Type B pancreatic cell (in vitro differentiated cells): ENCODE measurements around the gene NYAP1. TPM values are rescaled to one million over a fixed set of nuclear protein-coding genes. Genes with fewer than 3 reads are reported as not detected.
"Not testable (repeated sequence)": the region's sequence is repeated elsewhere in the genome, so short reads cannot be mapped to it uniquely, and the experiment has no call there.

Source experiments
- DNase-seq: peaks from one replicate; pipeline ENCODE4 v3.0.0; 2021; ENCODE audit warnings: mixed read lengths; ENCODE audit not compliant: unreplicated experiment; ENCODE audit errors: extremely low spot score
- H3K27ac Mint-ChIP-seq: 2 replicates; pipeline ENCODE4 v1.8.0; 2021; ENCODE audit warnings: mild to moderate bottlenecking, mixed read lengths
- H3K27me3 Mint-ChIP-seq: 2 replicates; pipeline ENCODE4 v1.8.0; 2021; ENCODE audit warnings: mixed read lengths
- H3K36me3 Mint-ChIP-seq: 2 replicates; pipeline ENCODE4 v1.8.0; 2021; ENCODE audit warnings: mixed read lengths
- H3K4me1 Mint-ChIP-seq: one replicate; pipeline ENCODE4 v1.8.0; 2021; ENCODE audit warnings: mixed read lengths; ENCODE audit not compliant: unreplicated experiment
- H3K4me3 Mint-ChIP-seq: 2 replicates; pipeline ENCODE4 v1.8.0; 2021; ENCODE audit warnings: mild to moderate bottlenecking, mixed read lengths
- H3K9me3 Mint-ChIP-seq: 2 replicates; pipeline ENCODE4 v1.8.0; 2021; ENCODE audit warnings: mixed read lengths
- total RNA-seq: library from RNA; stranded (reverse); gene quantifications from 2 replicates; pipeline ENCODE4 v1.2.1, GENCODE V29; 2021; ENCODE audit warnings: low replicate concordance
- TF ChIP-seq, protein P1 (sequence below): fragments of 200-600 bp; sonication (generic); conservative IDR thresholded peaks from 2 replicates; pipeline ENCODE4 v1.5.0; 2021; ENCODE audit warnings: antibody characterized with exemption, mild to moderate bottlenecking

The NYAP1 gene
- total RNA-seq, 1 donor from 2014 or later, result 6.3 TPM

- peak overlapping the region; percentile 48 for H3K4me3 Mint-ChIP-seq
- no peaks in the 10 kb centered on the region for H3K27me3 Mint-ChIP-seq
- DNase-seq, result no peak
- TF ChIP-seq, protein P1, sequence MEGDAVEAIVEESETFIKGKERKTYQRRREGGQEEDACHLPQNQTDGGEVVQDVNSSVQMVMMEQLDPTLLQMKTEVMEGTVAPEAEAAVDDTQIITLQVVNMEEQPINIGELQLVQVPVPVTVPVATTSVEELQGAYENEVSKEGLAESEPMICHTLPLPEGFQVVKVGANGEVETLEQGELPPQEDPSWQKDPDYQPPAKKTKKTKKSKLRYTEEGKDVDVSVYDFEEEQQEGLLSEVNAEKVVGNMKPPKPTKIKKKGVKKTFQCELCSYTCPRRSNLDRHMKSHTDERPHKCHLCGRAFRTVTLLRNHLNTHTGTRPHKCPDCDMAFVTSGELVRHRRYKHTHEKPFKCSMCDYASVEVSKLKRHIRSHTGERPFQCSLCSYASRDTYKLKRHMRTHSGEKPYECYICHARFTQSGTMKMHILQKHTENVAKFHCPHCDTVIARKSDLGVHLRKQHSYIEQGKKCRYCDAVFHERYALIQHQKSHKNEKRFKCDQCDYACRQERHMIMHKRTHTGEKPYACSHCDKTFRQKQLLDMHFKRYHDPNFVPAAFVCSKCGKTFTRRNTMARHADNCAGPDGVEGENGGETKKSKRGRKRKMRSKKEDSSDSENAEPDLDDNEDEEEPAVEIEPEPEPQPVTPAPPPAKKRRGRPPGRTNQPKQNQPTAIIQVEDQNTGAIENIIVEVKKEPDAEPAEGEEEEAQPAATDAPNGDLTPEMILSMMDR, result no peak
- H3K4me1 Mint-ChIP-seq, result peaks cover 18% of the 10 kb centered on the region
- peaks cover 13% of the 10 kb centered on the region for H3K36me3 Mint-ChIP-seq
- H3K27ac Mint-ChIP-seq, result peak overlapping the region; percentile 61
- H3K9me3 Mint-ChIP-seq, result no peaks in the 10 kb centered on the region
Measured at GRCh38 chr7:100438172-100438571, 45.6 kb upstream of the NYAP1 start.

GRCh38 chr7:100438731-100439130, 45.0 kb upstream of the NYAP1 start:
- H3K27me3 Mint-ChIP-seq, H3K4me3 Mint-ChIP-seq, H3K27ac Mint-ChIP-seq, DNase-seq, H3K36me3 Mint-ChIP-seq, H3K9me3 Mint-ChIP-seq: not testable (repeated sequence)
- peaks cover 18% of the 10 kb centered on the region for H3K4me1 Mint-ChIP-seq

GRCh38 chr7:100439244-100439643, 44.5 kb upstream of the NYAP1 start:
- not testable (repeated sequence) for H3K36me3 Mint-ChIP-seq, H3K27ac Mint-ChIP-seq, DNase-seq, H3K27me3 Mint-ChIP-seq, H3K9me3 Mint-ChIP-seq, H3K4me3 Mint-ChIP-seq
- H3K4me1 Mint-ChIP-seq, result peaks cover 17% of the 10 kb centered on the region

DNA sequence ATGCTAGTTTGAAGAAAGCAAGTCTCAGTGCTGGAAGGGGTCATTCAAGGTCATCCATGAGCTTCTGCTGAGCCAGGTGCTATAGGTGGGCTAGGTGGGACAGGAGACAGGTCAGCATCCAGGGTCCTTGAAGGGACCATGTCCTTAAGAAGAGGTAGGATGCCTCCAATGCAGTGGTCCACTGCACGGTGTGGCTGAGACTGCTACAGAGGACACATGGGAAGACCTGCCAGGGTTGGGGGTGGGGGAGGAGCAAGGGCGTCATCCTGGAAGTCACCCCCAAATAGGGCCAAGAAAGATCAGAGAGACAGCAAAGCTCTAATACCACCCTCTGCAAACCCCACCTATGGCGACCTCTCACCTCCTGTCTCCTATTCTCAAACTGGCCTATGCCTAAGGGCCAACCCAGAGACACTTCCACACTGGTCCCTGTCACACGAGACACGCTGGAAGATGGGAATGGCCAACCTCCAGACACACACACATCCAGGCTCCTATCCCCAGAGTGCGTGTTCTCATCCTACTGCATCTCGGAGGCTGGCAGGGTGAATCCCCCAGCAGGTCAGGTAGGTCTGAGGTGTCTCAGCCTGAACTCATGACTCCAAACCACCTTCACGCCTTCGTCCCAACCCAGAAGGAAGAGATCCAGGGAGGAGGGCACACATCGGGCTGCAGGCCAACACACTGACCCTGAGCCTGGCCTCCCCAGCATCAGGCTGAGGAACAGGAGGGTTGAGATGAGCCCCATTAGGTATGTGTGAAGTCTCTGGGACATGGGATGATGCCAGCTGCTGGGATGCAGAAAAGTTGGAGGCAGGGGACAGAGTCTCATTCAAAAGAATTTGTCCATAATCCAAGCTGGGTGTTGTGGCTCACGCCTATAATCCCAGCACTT, 41.8 kb upstream of the NYAP1 start:
- Mint-ChIP-seq H3K4me3 (no peak overlapping the region), H3K36me3 (no peaks in the 10 kb centered on the region), H3K4me1 (peaks cover 9% of the 10 kb centered on the region), H3K27ac (peak overlapping the region; percentile 39), H3K9me3 (no peaks in the 10 kb centered on the region), H3K27me3 (no peaks in the 10 kb centered on the region)
- TF ChIP-seq, protein P1, result no peak
- DNase-seq, result no peak

- H3K27ac Mint-ChIP-seq, result peak overlapping the region; percentile 85
- peak overlapping the region; percentile 50 for H3K4me3 Mint-ChIP-seq
- TF ChIP-seq, protein P1, result no peak
- H3K36me3 Mint-ChIP-seq, result no peaks in the 10 kb centered on the region
- peaks cover 9% of the 10 kb centered on the region for H3K4me1 Mint-ChIP-seq
- H3K9me3 Mint-ChIP-seq, result no peaks in the 10 kb centered on the region
- no peak for DNase-seq
- H3K27me3 Mint-ChIP-seq, result no peaks in the 10 kb centered on the region
Measured at GRCh38 chr7:100443096-100443840, 40.5 kb upstream of the NYAP1 start.

DNA sequence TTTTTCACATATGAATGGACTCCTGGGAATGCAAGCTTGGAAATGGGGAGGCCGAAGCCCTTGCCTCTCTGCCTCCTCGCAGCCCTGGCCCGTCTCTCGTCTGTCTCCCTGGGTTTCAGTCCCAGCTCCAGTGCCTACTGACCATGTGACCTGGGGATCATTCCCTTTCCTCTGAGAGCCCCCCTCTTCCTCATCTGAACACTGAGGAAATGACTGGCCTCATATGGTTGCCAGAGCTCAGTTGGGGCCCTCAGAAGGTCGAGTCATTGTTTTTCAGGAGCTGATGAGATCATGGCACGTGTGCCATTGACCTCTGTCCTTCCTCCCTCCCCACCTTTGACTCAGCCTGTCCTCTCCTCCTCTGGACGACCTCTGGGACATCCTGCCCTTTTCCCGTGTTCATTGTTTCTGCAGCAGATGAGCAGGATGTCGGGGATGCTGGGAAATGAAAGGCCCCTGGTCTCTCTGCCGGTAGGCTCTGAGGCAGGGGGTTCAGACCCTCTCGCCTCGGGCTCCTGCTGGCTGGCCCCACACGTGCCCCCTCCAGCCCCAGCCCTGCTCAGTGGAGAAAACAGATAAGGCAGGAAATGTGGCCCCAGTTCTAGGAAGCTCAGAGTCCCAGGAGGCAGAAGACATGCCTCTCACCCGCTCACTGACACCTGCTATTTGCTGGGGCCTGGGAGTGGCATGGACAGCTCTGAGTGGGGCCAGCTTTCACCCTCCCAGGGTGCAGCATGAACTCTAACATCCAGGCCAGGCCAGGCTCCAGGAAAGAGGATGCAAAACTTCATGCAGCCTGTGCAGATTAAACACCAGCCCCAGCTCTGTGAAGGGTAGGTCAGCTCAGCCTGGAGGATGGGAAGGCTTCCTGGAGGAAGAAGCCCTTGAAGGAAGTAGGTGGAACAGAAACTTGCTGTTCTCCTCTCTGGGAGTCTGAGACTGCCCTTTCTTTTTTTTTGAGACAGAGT, 39.1 kb upstream of the NYAP1 start:
- Mint-ChIP-seq H3K27me3 (no peaks in the 10 kb centered on the region), H3K27ac (peak overlapping the region; percentile 75), H3K4me3 (peak overlapping the region; percentile 5), H3K9me3 (no peaks in the 10 kb centered on the region), H3K4me1 (peaks cover 9% of the 10 kb centered on the region), H3K36me3 (no peaks in the 10 kb centered on the region)
- TF ChIP-seq, protein P1, result no peak
- no peak for DNase-seq
